ENCODE results near the gene UST. TPM values are rescaled to one million over a fixed set of nuclear protein-coding genes. Genes with fewer than 3 reads are reported as not detected.

The UST gene
- total and polyA plus RNA-seq, 2 of the 8 experiments (the other 6 are each of a cell fraction or from before 2014, with no cell fraction given): 13.5 to 34.5 TPM

DNA sequence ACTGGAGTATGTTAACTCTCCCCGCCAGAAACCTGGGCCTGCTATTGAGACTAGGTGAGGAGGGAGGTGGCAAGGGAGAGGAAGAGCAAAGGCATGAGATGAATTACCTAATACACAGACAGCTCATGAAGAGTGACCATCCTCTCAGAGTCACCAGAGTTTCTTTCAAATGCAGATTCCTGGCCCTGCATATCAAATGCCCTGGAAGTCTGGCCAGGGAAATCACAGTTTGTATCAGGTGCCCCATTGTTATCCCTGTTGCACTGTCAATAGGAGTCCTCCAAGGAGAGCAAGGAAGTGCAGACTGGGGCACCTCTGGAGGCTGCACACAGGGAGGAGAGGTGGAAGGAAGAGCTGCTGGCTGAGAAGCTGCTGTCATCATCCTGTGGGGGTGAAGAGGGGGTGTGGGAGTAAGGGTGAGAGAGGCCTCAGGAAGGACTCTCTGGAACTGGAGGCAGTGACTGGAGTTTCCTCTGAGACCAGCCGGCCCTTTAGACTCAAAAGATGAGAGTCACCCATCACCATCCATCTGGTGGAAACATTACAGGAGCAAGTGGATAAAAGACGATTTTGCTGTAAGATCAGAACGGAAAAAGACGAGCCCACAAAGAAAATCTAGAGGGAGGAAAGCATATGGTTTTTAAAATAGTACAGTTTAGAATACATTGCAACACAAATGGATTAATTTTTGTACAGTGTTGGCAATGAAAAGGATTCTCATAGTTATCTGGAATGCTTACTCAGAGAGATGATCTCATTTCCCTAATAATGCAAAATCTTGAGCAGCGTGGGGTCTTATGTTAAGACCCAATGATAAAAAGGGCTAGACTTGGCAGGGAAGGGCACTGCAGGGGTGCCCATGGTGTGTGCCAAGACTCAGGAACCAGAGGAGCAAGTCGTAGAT lies 268.1 kb downstream of the UST start (continued):
- TF ChIP-seq RNF2 (IDR thresholded peaks at IDR 0.05; ENCODE audit: borderline replicate concordance, low read depth, low read length, missing control alignments, poor library complexity, severe bottlenecking): no peak
- no peak for TF ChIP-seq SRF (IDR thresholded peaks at IDR 0.05; ENCODE audit: low read depth, low read length)
- TF ChIP-seq POLR2A (IDR thresholded peaks at IDR 0.05; ENCODE audit: control extremely low read depth in 1 of 2, low read depth in 2 of 2, low read length in 2 of 2): no peak; a peak in 2 of 3 replicates
- no peak for TF ChIP-seq KDM4A (IDR thresholded peaks at IDR 0.05; ENCODE audit: low read depth, low read length, severe bottlenecking)
- TF ChIP-seq, protein P1, sequence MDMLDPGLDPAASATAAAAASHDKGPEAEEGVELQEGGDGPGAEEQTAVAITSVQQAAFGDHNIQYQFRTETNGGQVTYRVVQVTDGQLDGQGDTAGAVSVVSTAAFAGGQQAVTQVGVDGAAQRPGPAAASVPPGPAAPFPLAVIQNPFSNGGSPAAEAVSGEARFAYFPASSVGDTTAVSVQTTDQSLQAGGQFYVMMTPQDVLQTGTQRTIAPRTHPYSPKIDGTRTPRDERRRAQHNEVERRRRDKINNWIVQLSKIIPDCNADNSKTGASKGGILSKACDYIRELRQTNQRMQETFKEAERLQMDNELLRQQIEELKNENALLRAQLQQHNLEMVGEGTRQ (IDR thresholded peaks at IDR 0.05; ENCODE audit: low read length): no peak
- TF ChIP-seq CBX5 (IDR thresholded peaks at IDR 0.05; ENCODE audit: low read depth, low read length): no peak
- TF ChIP-seq KDM5A (IDR thresholded peaks at IDR 0.05; ENCODE audit: low read length): no peak
- TF ChIP-seq CHD2 (IDR thresholded peaks at IDR 0.05; ENCODE audit: low read length): 0 out of 2 replicates have a peak, but pooled peaks have one; percentile 34
- TF ChIP-seq SP4 (IDR thresholded peaks at IDR 0.05; ENCODE audit: low read length): 0 out of 2 replicates have a peak, but pooled peaks have one; percentile 73
- 0 out of 2 replicates have a peak, but pooled peaks have one; percentile 54 for TF ChIP-seq GABPA (IDR thresholded peaks at IDR 0.05; ENCODE audit: borderline replicate concordance, insufficient read depth, low read length)
- no peak for TF ChIP-seq NRF1 (IDR thresholded peaks at IDR 0.05; ENCODE audit: low read depth, low read length)
- TF ChIP-seq CBX8 (IDR thresholded peaks at IDR 0.05; ENCODE audit: borderline replicate concordance, low read depth, low read length): no peak
- TF ChIP-seq EGR1 (IDR thresholded peaks at IDR 0.05; ENCODE audit: borderline replicate concordance, low read depth, low read length): peak; percentile 55; the same call in 1 of the 2 replicates
- TF ChIP-seq SIX5 (IDR thresholded peaks at IDR 0.05; ENCODE audit: low read depth, low read length): no peak
- no peak for TF ChIP-seq GTF2F1 (IDR thresholded peaks at IDR 0.05; ENCODE audit: borderline replicate concordance, low read depth, low read length)
- TF ChIP-seq JUN (IDR thresholded peaks at IDR 0.05; ENCODE audit: low read depth, low read length): 0 out of 2 replicates have a peak, but pooled peaks have one; percentile 4
- peak; percentile 92 for TF ChIP-seq CTBP2 (IDR thresholded peaks at IDR 0.05; ENCODE audit: borderline replicate concordance, insufficient read depth, insufficient read length, low read length)
- peak; percentile 82 to 90; a peak in 3 of 4 replicates for TF ChIP-seq SIN3A (conservative IDR thresholded peaks at IDR 0.05 in 1 of 2, IDR thresholded peaks at IDR 0.05 in 1 of 2; ENCODE audit: low read depth in 1 of 2, low read length in 2 of 2)
- TF ChIP-seq, protein P2, sequence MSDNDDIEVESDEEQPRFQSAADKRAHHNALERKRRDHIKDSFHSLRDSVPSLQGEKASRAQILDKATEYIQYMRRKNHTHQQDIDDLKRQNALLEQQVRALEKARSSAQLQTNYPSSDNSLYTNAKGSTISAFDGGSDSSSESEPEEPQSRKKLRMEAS (IDR thresholded peaks at IDR 0.05): peak; percentile 60; the same call in 1 of the 2 replicates
- no peak for TF ChIP-seq TAF7 (optimal IDR thresholded peaks at IDR 0.05; ENCODE audit: borderline replicate concordance, low read depth, low read length)
- no peak for TF ChIP-seq EZH2 (IDR thresholded peaks at IDR 0.05; ENCODE audit: low read depth, low read length, severe bottlenecking)

Data from H1 (cell line).